ENCODE measurements around the gene MARCOL.
"Not testable (repeated sequence)": the region's sequence is repeated elsewhere in the genome, so short reads cannot be mapped to it uniquely, and the experiment has no call there.

GRCh38 chr5:148275129-148275528 is 36.8 kb downstream of the MARCOL start:
- not testable (repeated sequence) for TF ChIP-seq CTCF (IDR thresholded peaks at IDR 0.05; ENCODE audit: low read depth, low read length, poor library complexity, severe bottlenecking); EZH2phosphoT487 (IDR thresholded peaks at IDR 0.05; ENCODE audit: borderline replicate concordance, low read length)
